ENCODE data around the gene MAGI2.

The MAGI2 gene

DNA sequence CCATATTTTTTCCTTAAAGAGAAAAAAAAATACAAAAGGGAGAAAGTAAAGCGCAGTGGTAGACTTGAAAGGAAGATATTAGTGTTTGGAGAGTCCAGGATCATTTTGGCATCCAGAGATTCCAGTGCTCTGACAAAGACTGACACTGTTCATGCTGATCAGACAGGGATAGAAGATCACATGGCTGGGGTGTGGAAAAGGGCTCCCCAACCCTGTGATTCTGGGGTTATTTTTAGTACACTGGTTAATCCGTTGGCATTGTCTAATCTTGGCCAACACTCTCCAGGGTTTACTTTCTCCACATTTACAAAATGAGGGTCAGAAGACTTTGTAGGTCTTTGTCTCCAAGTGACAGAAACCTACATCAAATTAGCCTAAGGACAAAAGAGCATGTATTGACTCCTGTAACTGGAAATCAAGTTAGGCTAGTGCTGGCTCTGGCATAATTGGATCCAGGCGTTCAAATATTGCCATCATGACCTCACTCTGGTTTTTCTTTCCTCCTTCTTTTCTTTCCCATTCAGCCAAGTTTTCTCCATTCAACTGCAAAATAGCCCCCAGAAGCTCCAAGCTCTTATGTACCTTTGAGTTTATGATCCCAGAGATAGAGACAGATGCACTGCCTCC lies 1473.3 kb downstream of the MAGI2 start:
- DNase-seq (ENCODE audit: low read depth in 1 of 2, low spot score in 1 of 2), result no peak

DNA sequence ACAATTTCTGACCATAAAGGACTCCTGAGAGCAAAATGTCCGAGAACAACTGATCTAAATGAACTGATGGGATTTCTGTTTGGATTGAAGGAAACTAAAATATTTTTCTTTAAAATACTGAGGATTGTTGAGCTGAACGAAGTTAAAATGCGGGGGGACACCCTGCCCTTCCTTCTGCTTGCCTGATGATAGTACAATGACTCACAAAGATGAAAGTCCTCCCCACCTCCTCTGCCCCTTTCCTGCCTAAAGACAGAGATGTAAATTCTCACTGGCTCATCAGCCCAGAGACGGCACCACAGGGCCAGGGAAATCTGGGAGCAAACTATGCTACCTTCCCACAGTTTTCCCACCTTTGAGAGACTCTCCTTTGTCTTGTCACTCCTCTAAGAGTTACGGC lies 1474.2 kb downstream of the MAGI2 start:
- no peak for DNase-seq (ENCODE audit: low read depth in 1 of 2, low spot score in 1 of 2)

- no peak for DNase-seq (ENCODE audit: low read depth in 1 of 2, low spot score in 1 of 2)
Observed at GRCh38 chr7:77975672-77976480, 1477.6 kb downstream of the MAGI2 start.

DNA sequence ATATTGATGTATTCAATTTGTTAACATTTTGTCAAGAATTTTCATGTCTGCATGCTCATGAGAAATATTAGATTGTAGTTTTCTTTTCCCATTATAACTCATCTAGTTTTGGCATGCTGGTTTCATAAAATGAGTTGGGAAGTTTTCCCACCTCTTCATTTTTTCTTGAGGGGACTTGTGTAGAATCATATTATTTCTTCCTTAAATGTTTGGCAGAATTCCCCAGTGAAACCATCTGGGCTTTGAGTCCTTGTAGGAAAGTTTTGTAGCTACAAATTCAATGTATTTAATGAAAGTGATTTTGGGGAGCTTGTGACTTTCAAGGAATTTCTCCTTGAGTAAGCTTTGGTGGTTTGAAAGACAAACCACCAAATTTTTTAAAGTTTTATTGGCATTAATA lies 1481.7 kb downstream of the MAGI2 start:
- DNase-seq (ENCODE audit: low read depth in 1 of 2, low spot score in 1 of 2), result no peak

DNA sequence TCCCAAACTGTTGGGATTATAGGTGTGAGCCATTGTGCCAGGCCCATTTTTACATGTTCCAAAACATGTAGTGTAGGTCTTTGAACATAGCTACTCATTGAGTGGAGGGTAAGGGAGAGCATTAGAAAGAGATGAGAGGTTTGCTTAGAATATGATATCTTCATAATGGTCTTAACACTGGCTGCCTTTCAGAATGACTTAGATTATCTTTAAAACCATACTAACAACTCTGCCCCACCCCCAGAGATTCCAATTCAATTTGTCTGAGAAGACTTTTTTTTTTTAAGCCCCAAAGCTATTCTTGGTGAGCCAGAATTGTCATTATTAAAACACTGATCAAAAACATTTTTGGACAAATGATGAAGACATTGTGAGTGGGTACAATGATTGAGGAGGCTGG lies 1486.0 kb downstream of the MAGI2 start:
- no peak for DNase-seq (ENCODE audit: low read depth in 1 of 2, low spot score in 1 of 2)
